Heart right ventricle (tissue), 16 donors: ENCODE results near the gene RAD51B. TPM values are rescaled to one million over a fixed set of nuclear protein-coding genes. Genes with fewer than 3 reads are reported as not detected.
"Not testable (repeated sequence)": the region's sequence is repeated elsewhere in the genome, so short reads cannot be mapped to it uniquely, and the experiment has no call there.

Experiments
- ATAC-seq, 8 donors: fragments of 200-7000 bp; cut with Tn5 transposase; one replicate each; pipeline ENCODE4 v1.9.1; 2020; ENCODE audit warnings: mild to moderate bottlenecking in 8 of 8, moderate library complexity in 8 of 8, moderate number of reproducible peaks in 1 of 8
- DNase-seq, 2 donors: peaks; one replicate each; pipeline ENCODE4 v3.0.0-alpha.2; 2020
- H3K27ac ChIP-seq, 10 donors: fragments of 200-600 bp; sonication (generic) in 2 of 10; one replicate each; pipeline versions ENCODE4 v1.5.0 to v1.8.0; 2020 to 2022; ENCODE audit warnings: mild to moderate bottlenecking in 3 of 10
- H3K27me3 ChIP-seq, 7 donors: fragments of 200-600 bp; one replicate each; pipeline ENCODE4 v1.8.0; 2021 to 2022; ENCODE audit warnings: mild to moderate bottlenecking in 2 of 7
- H3K36me3 ChIP-seq, 9 donors: fragments of 200-600 bp; sonication (generic) in 1 of 9; one replicate each; pipeline versions ENCODE4 v1.5.0 to v1.8.0; 2020 to 2022; ENCODE audit warnings: mild to moderate bottlenecking in 2 of 9
- H3K4me1 ChIP-seq, 9 donors: fragments of 200-600 bp; sonication (generic) in 1 of 9; one replicate each; pipeline versions ENCODE4 v1.5.0 to v1.8.0; 2020 to 2022; ENCODE audit warnings: mild to moderate bottlenecking in 4 of 9
- H3K4me3 ChIP-seq, 10 donors: fragments of 200-600 bp; sonication (generic) in 2 of 10; one replicate each; pipeline versions ENCODE4 v1.5.0 to v1.8.0; 2020 to 2022; ENCODE audit warnings: mild to moderate bottlenecking in 7 of 10, moderate library complexity in 2 of 10
- H3K9me3 ChIP-seq, 11 donors: fragments of 200-600 bp in 10 of 11; sonication (generic) in 2 of 11; one replicate each; pipeline versions ENCODE4 v1.5.0 to v1.8.0; 2013 to 2022; ENCODE audit warnings: mild to moderate bottlenecking in 2 of 11, control low read depth in 1 of 11, moderate library complexity in 1 of 11
- CTCF ChIP-seq, 9 donors: fragments of 200-600 bp; sonication (generic) in 2 of 9; IDR thresholded peaks; one replicate each; pipeline versions ENCODE4 v1.5.0 to v1.8.0; 2021 to 2022; ENCODE audit warnings: antibody characterized with exemption in 9 of 9, mild to moderate bottlenecking in 5 of 9, moderate library complexity in 1 of 9
- WGBS, 2 donors: extraction: QIAGEN DNeasy Blood & Tissue Kit; methylation state at CpG; one replicate each; pipeline ENCODE4 v1.1.7; 2013; ENCODE audit warnings: inconsistent platforms in 1 of 2; 5-methylcytosine and 5-hydroxymethylcytosine counted together
- intact Hi-C, 10 donors: fragments of 100-400 bp; cut with DNase I; formaldehyde crosslinking; loops; one replicate each; pipeline versions ENCODE4 v1.11.1 to v1.14.2; 2022
- polyA plus RNA-seq, 2 donors: library from polyadenylated mRNA; stranded (reverse); fragments of 200-250 nt; gene quantifications; one replicate each; pipeline ENCODE4 v1.2.3, GENCODE V29; 2013
- total RNA-seq, 10 donors: library from RNA; stranded (reverse); fragmentation: NEBNext Ultra II Directional in 3 of 10; extraction: Animal tissue kit (Norgen Biotek cat#: 25700) in 3 of 10; gene quantifications; one replicate each; pipeline versions ENCODE4 v1.2.1 to v1.2.4, GENCODE V29; 2021 to 2023
- donor health status: Arrhythmogenic right ventricular cardiomyopathy.
- donor health status: ischemic (EF 13 %, LVEDD 7.1; RV severe dilation, severe dysfunction).
- donor health status: healthy with polysubstance abuse.
- donor health status: DM: no; HTN: yes; CAD: no.
- donor health status: DM: no; HTN: no; CAD: no.
- donor health status: ischemic (EF 25% LVEDD 6.9; RV normal size, moderate dysfunction).
- donor health status: ischemic (EF 25% LVEDD 5.7; RV mildly dilated, moderate dysfunction).
- donor health status: healthy.
- donor health status: DM: yes; HTN: yes; CAD: no.
- donor health status: Ischemic cardiomyopathy.
- donor health status: ischemic (EF 35%, LVEDD 5.7; RV mildly dilated, moderate dysfunction).
- donor health status: nonischemic (EF 11% LVEDD 7.7; RV severe dilation, severe dysfunction).
- donor health status: DM: yes; HTN: yes; CAD: no.
- donor health status: PGD.
- donor health status: ischemic (EF 29% LVEDD 5.4; RV normal size, mild dysfunction).
- donor health status: nonischemic (EF 23%, LVEDD 6.1; RV moderate dilation, normal function).

RAD51B gene
- total and polyA plus RNA-seq, 12 donors: 0.88 to 8.6 (median 3.5) TPM

- ATAC-seq: no peak
- peaks cover 0 to 3% (median 0%) of the 10 kb centered on the region in 9 donors for H3K4me1 ChIP-seq
- H3K4me3 ChIP-seq: no peak overlapping the region
- TF ChIP-seq CTCF (IDR thresholded peaks at IDR 0.05): no peak
- H3K36me3 ChIP-seq: no peaks in the 10 kb centered on the region
- H3K9me3 ChIP-seq: peaks cover 0 to 33% (median 14%) of the 10 kb centered on the region in 11 donors
- WGBS, 2 donors: 90 to 93% methylated on average over 2 of the region's 2 CpGs
- intact Hi-C loops: no loop called here
- no peak overlapping the region for H3K27ac ChIP-seq
- DNase-seq: no peak
- H3K27me3 ChIP-seq: peaks cover 0 to 15% (median 0%) of the 10 kb centered on the region in 7 donors
Measured at GRCh38 chr14:68098834-68099233, 279.3 kb downstream of the RAD51B start.

- no peak overlapping the region for H3K4me3 ChIP-seq
- intact Hi-C loops: no loop called here
Measured at GRCh38 chr14:68099495-68100045, 280.0 kb downstream of the RAD51B start.

GRCh38 chr14:68101715-68102301 is 282.2 kb downstream of the RAD51B start:
- peaks cover 0 to 33% (median 14%) of the 10 kb centered on the region in 11 donors for H3K9me3 ChIP-seq
- H3K27me3 ChIP-seq: peaks cover 0 to 15% (median 0%) of the 10 kb centered on the region in 7 donors
- intact Hi-C loops, H3K27ac ChIP-seq, H3K4me3 ChIP-seq, H3K36me3 ChIP-seq, ATAC-seq, DNase-seq: not testable (repeated sequence)
- WGBS, 2 donors: 96 to 99% methylated on average over 3 of the region's 3 CpGs
- H3K4me1 ChIP-seq: peaks cover 0 to 20% (median 4%) of the 10 kb centered on the region in 9 donors

More at GRCh38 chr14:68099495-68100045, 280.0 kb downstream of the RAD51B start:
- H3K9me3 ChIP-seq: peaks cover 0 to 33% (median 14%) of the 10 kb centered on the region in 11 donors
- no peaks in the 10 kb centered on the region for H3K36me3 ChIP-seq
- no peak overlapping the region for H3K27ac ChIP-seq
- peaks cover 0 to 15% (median 0%) of the 10 kb centered on the region in 7 donors for H3K27me3 ChIP-seq
- WGBS, 2 donors: 80 to 82% methylated on average over 5 of the region's 5 CpGs
- peaks cover 0 to 10% (median 3%) of the 10 kb centered on the region in 9 donors for H3K4me1 ChIP-seq
- ATAC-seq (no peak), DNase-seq (no peak)
- TF ChIP-seq CTCF (IDR thresholded peaks at IDR 0.05): no peak

- peaks cover 0 to 11% (median 0%) of the 10 kb centered on the region in 7 donors for H3K27me3 ChIP-seq
- no peak for ATAC-seq
- H3K36me3 ChIP-seq: no peaks in the 10 kb centered on the region
- WGBS, 2 donors: 58 to 70% methylated on average over 3 of the region's 3 CpGs
- H3K4me3 ChIP-seq: no peak overlapping the region
- DNase-seq: no peak
- H3K27ac ChIP-seq: peak overlapping the region in 5 of 10 donors; percentile 10 to 66 (median 31)
- peaks cover 0 to 20% (median 4%) of the 10 kb centered on the region in 9 donors for H3K4me1 ChIP-seq
- intact Hi-C loops: no loop called here
- TF ChIP-seq CTCF (IDR thresholded peaks at IDR 0.05): no peak
- H3K9me3 ChIP-seq: peaks cover 0 to 33% (median 14%) of the 10 kb centered on the region in 11 donors
Measured at GRCh38 chr14:68103853-68104252, 284.3 kb downstream of the RAD51B start.

GRCh38 chr14:68104518-68104917 is 284.9 kb downstream of the RAD51B start:
- Histone ChIP-seq H3K4me3 (no peak overlapping the region), H3K4me1 (peaks cover 0 to 25% (median 4%) of the 10 kb centered on the region in 9 donors), H3K36me3 (no peaks in the 10 kb centered on the region), H3K27ac (peak overlapping the region in 2 of 10 donors; percentile 33 to 66), H3K9me3 (peaks cover 0 to 33% (median 14%) of the 10 kb centered on the region in 11 donors), H3K27me3 (peaks cover 0 to 8% (median 0%) of the 10 kb centered on the region in 7 donors)
- no peak for DNase-seq
- peak in 7 of 8 donors; percentile 64 to 92 (median 81) for ATAC-seq
- intact Hi-C loops: no loop called here
- TF ChIP-seq CTCF (IDR thresholded peaks at IDR 0.05): no peak
- 17 to 40% methylated on average over 1 of the region's 1 CpG for WGBS, 2 donors
